ENCODE results near the gene ANKFY1. TPM values are rescaled to one million over a fixed set of nuclear protein-coding genes. Genes with fewer than 3 reads are reported as not detected.

The ANKFY1 gene
- total and polyA plus RNA-seq, 9 of the 15 experiments (the other 6 are each of a cell fraction or from before 2014, with no cell fraction given): 4.3 to 25.6 (median 12.2) TPM

GRCh38 chr17:4246674-4247073 is 17.1 kb downstream of the ANKFY1 start (continued):
- TF ChIP-seq, protein P1, sequence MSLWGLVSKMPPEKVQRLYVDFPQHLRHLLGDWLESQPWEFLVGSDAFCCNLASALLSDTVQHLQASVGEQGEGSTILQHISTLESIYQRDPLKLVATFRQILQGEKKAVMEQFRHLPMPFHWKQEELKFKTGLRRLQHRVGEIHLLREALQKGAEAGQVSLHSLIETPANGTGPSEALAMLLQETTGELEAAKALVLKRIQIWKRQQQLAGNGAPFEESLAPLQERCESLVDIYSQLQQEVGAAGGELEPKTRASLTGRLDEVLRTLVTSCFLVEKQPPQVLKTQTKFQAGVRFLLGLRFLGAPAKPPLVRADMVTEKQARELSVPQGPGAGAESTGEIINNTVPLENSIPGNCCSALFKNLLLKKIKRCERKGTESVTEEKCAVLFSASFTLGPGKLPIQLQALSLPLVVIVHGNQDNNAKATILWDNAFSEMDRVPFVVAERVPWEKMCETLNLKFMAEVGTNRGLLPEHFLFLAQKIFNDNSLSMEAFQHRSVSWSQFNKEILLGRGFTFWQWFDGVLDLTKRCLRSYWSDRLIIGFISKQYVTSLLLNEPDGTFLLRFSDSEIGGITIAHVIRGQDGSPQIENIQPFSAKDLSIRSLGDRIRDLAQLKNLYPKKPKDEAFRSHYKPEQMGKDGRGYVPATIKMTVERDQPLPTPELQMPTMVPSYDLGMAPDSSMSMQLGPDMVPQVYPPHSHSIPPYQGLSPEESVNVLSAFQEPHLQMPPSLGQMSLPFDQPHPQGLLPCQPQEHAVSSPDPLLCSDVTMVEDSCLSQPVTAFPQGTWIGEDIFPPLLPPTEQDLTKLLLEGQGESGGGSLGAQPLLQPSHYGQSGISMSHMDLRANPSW (CRISPR knock-in tag; IDR thresholded peaks at IDR 0.05): no peak
- TF ChIP-seq, protein P2, sequence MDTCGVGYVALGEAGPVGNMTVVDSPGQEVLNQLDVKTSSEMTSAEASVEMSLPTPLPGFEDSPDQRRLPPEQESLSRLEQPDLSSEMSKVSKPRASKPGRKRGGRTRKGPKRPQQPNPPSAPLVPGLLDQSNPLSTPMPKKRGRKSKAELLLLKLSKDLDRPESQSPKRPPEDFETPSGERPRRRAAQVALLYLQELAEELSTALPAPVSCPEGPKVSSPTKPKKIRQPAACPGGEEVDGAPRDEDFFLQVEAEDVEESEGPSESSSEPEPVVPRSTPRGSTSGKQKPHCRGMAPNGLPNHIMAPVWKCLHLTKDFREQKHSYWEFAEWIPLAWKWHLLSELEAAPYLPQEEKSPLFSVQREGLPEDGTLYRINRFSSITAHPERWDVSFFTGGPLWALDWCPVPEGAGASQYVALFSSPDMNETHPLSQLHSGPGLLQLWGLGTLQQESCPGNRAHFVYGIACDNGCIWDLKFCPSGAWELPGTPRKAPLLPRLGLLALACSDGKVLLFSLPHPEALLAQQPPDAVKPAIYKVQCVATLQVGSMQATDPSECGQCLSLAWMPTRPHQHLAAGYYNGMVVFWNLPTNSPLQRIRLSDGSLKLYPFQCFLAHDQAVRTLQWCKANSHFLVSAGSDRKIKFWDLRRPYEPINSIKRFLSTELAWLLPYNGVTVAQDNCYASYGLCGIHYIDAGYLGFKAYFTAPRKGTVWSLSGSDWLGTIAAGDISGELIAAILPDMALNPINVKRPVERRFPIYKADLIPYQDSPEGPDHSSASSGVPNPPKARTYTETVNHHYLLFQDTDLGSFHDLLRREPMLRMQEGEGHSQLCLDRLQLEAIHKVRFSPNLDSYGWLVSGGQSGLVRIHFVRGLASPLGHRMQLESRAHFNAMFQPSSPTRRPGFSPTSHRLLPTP (IDR thresholded peaks at IDR 0.05; ENCODE audit: borderline replicate concordance, extremely low read depth, insufficient read length): no peak

GRCh38 chr17:4241535-4241934 is 22.2 kb downstream of the ANKFY1 start:
- BruUV-seq (replicated peaks): no TSS peak
- Histone ChIP-seq H3K9ac (ENCODE audit: insufficient read depth in 1 of 2, low read depth in 2 of 2, low read length in 2 of 2) (no peak overlapping the region), H3K27me3 (ENCODE audit: control insufficient read depth in 2 of 2, insufficient read depth in 2 of 2, low read length in 2 of 2) (no peaks in the 10 kb centered on the region), H3K9me3 (replicated peaks; ENCODE audit: control insufficient read depth, insufficient read depth, low read depth, low read length) (no peaks in the 10 kb centered on the region), H4K20me1 (replicated peaks; ENCODE audit: control insufficient read depth, insufficient read depth, low read length) (no peaks in the 10 kb centered on the region; the same call in none of the 2 replicates), H3K9me1 (ENCODE audit: control insufficient read depth, insufficient read depth, low read length) (no peaks in the 10 kb centered on the region), H2AFZ (ENCODE audit: low read depth, low read length) (no peak overlapping the region), H3K79me2 (ENCODE audit: control insufficient read depth, insufficient read depth, low read length) (peaks cover 27% of the 10 kb centered on the region), H3K4me2 (ENCODE audit: insufficient read depth, low read length) (no peak overlapping the region), H3K4me3 (no peak overlapping the region), H3K4me1 (replicated peaks in 1 of 2; ENCODE audit: control insufficient read depth in 2 of 2, insufficient read depth in 2 of 2, low read length in 2 of 2) (no peaks in the 10 kb centered on the region; a peak in 1 of 5 replicates), H3K27ac (ENCODE audit: extremely low read depth, low read depth, low read length) (no peak overlapping the region), H3K36me3 (ENCODE audit: control insufficient read depth, insufficient read depth, low read length) (peaks cover 29% of the 10 kb centered on the region)
- CTCF ChIA-PET (ENCODE audit: low intra/inter-chr PET ratio): no interaction called here
- ATAC-seq (no peak), FAIRE-seq (no peak), DNase-seq (ENCODE audit: extremely low read depth in 1 of 4, low spot score in 3 of 4) (no peak)
- in situ Hi-C loops (cut with MboI) (no loop called here), intact Hi-C loops (cut with micrococcal nuclease) (no loop called here)
- POLR2A ChIA-PET: interaction anchor here (1.0 kb wide), 1 partner anchor 8 kb away, joined by 4 read pairs; no protein-coding TSS in a partner anchor
- WGBS (ENCODE audit: insufficient coverage, low coverage, missing lambda C conversion rate): 94% methylated on average over 11 of the region's 11 CpGs
- TF ChIP-seq MCM7 (IDR thresholded peaks at IDR 0.05) (no peak), TCF3 (CRISPR knock-in tag; IDR thresholded peaks at IDR 0.05) (no peak), CUX1 (CRISPR knock-in tag; IDR thresholded peaks at IDR 0.05) (no peak), ZNF197 (CRISPR knock-in tag; IDR thresholded peaks at IDR 0.05; ENCODE audit: low read depth) (no peak), HIVEP1 (CRISPR knock-in tag; IDR thresholded peaks at IDR 0.05) (no peak), SMC3 (conservative IDR thresholded peaks at IDR 0.05; ENCODE audit: insufficient read depth, low read depth, low read length) (no peak), TEAD2 (tag; IDR thresholded peaks at IDR 0.05) (no peak), GTF2A2 (tag; IDR thresholded peaks at IDR 0.05) (no peak), ZNF561 (CRISPR knock-in tag; conservative IDR thresholded peaks at IDR 0.05) (no peak)

Data from K562 (cell line).